Liver (tissue), 3 donors: ENCODE measurements around the gene RAI14.

Source experiments
- ATF3 ChIP-seq: IDR thresholded peaks from 2 replicates; pipeline ENCODE4 v1.6.1; 2016; ENCODE audit warnings: antibody characterized with exemption
- CTCF ChIP-seq: fragments of 150-350 bp; IDR thresholded peaks from 2 replicates; pipeline ENCODE4 v1.5.1; 2017; ENCODE audit warnings: improper control_type of control experiment, low read depth, low read length; ENCODE audit not compliant: missing input control
- EGR1 ChIP-seq, 2 donors: IDR thresholded peaks; 2 replicates each; pipeline ENCODE4 v1.6.1; 2016 to 2018; ENCODE audit warnings: antibody characterized with exemption in 2 of 2, low read depth in 2 of 2
- FOXA1 ChIP-seq: IDR thresholded peaks from 2 replicates; pipeline ENCODE4 v1.6.1; 2016; ENCODE audit warnings: antibody characterized with exemption
- JUND ChIP-seq, 2 donors: IDR thresholded peaks; 2 replicates each; pipeline ENCODE4 v1.6.1; 2016; ENCODE audit warnings: antibody characterized with exemption in 2 of 2
- MAX ChIP-seq: IDR thresholded peaks from 2 replicates; pipeline ENCODE4 v1.6.1; 2016; ENCODE audit warnings: antibody characterized with exemption
- NR2F2 ChIP-seq: IDR thresholded peaks from 2 replicates; pipeline ENCODE4 v1.6.1; 2016; ENCODE audit warnings: antibody characterized with exemption
- RAD21 ChIP-seq, 2 donors: IDR thresholded peaks; 2 replicates each; pipeline ENCODE4 v1.6.1; 2016; ENCODE audit warnings: antibody characterized with exemption in 2 of 2, mild to moderate bottlenecking in 2 of 2
- REST ChIP-seq: IDR thresholded peaks from 2 replicates; pipeline ENCODE4 v1.6.1; 2016; ENCODE audit warnings: antibody characterized with exemption, mild to moderate bottlenecking
- RXRA ChIP-seq, 2 donors: IDR thresholded peaks; 2 replicates each; pipeline ENCODE4 v1.6.1; 2017 to 2018; ENCODE audit warnings: antibody characterized with exemption in 2 of 2, mild to moderate bottlenecking in 1 of 2
- SP1 ChIP-seq: IDR thresholded peaks from 2 replicates; pipeline ENCODE4 v1.6.1; 2018; ENCODE audit warnings: antibody characterized with exemption, mild to moderate bottlenecking
- TAF1 ChIP-seq: conservative IDR thresholded peaks from 2 replicates; pipeline ENCODE4 v1.6.1; 2016; ENCODE audit warnings: antibody characterized with exemption, mild to moderate bottlenecking
- YY1 ChIP-seq: IDR thresholded peaks from 2 replicates; pipeline ENCODE4 v1.6.1; 2016; ENCODE audit warnings: antibody characterized with exemption, mild to moderate bottlenecking
- ZBTB33 ChIP-seq: IDR thresholded peaks from 2 replicates; pipeline ENCODE4 v1.6.1; 2016; ENCODE audit warnings: antibody characterized with exemption
- donor health status: healthy.
- donor health status: healthy.

DNA sequence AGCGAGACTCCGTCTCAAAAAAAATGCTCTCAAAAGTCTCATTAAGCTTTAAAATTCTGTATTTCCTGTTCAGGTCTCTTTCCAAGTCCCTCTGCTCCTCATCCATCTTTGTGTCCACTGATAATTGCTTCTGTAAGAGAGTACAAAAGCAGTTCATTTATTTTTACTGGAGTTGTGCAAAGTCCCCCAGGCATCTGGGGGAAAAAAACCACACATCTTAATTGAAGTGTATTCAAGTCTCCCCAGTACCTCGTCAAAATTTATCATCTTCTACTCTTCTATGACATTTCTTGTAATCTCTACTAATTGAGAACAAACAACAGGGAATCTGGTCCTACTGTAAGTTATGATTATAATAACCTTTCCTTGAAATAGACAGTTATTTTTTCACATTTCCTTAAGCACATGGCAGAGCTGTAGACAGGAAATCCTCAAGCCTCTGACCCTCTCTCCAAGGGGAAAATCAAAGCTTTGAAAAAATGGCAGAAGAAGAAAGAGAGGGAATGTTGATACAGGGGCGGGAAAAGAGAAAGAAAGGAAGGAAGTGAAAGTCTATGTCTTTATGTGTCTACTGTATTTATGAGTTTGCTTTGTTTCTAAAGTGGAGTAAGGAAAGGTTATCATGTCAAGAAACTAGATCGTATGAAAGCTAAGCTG, 51.5 kb downstream of the RAI14 start:
- no peak for TF ChIP-seq CTCF
- no peak for TF ChIP-seq RXRA (IDR thresholded peaks at IDR 0.05)
- TF ChIP-seq EGR1 (IDR thresholded peaks at IDR 0.05; ENCODE audit: low read depth in 2 of 2) = no peak
- no peak for TF ChIP-seq YY1
- TF ChIP-seq ZBTB33 = no peak
- no peak for TF ChIP-seq FOXA1
- no peak for TF ChIP-seq REST
- TF ChIP-seq RAD21 (IDR thresholded peaks at IDR 0.05) = no peak
- TF ChIP-seq TAF1 = no peak
- TF ChIP-seq SP1 = no peak
- TF ChIP-seq JUND (IDR thresholded peaks at IDR 0.05) = no peak
- TF ChIP-seq MAX = no peak
- TF ChIP-seq NR2F2 = peak; percentile 32
- TF ChIP-seq ATF3 = no peak
